Ascending aorta (tissue), 2 donors: ENCODE results near the gene TMEM59L. TPM values are rescaled to one million over a fixed set of nuclear protein-coding genes. Genes with fewer than 3 reads are reported as not detected.

ENCODE experiments used
- DNase-seq, 2 donors: peaks; one replicate each; pipeline ENCODE4 v3.0.0-alpha.2; 2019; ENCODE audit warnings: low spot score in 2 of 2
- H3K27ac ChIP-seq, 2 donors: fragments of 200-600 bp; sonication (generic); one replicate each; pipeline ENCODE4 v1.5.1; 2016 to 2017; ENCODE audit warnings: mild to moderate bottlenecking in 1 of 2
- H3K27me3 ChIP-seq: fragments of 200-600 bp; sonication (generic); one replicate; pipeline ENCODE4 v1.5.1; 2017
- H3K36me3 ChIP-seq, 2 donors: fragments of 200-600 bp; sonication (generic); one replicate each; pipeline ENCODE4 v1.5.1; 2016
- H3K4me1 ChIP-seq, 2 donors: fragments of 200-600 bp; sonication (generic); one replicate each; pipeline ENCODE4 v1.5.1; 2016 to 2017; ENCODE audit warnings: mild to moderate bottlenecking in 1 of 2
- H3K4me3 ChIP-seq, 2 donors: fragments of 200-600 bp; sonication (generic); one replicate each; pipeline ENCODE4 v1.5.1; 2016 to 2017; ENCODE audit warnings: mild to moderate bottlenecking in 1 of 2
- H3K9me3 ChIP-seq, 2 donors: fragments of 200-600 bp; sonication (generic); one replicate each; pipeline ENCODE4 v1.5.1; 2016
- CTCF ChIP-seq, 3 experiments: fragments of 200-600 bp in 2 of 3; fragments of 450-650 bp in 1 of 3; sonication (generic) in 2 of 3; IDR thresholded peaks; one replicate each; pipeline ENCODE4 v1.5.1; 2016 to 2019; ENCODE audit warnings: antibody characterized with exemption in 3 of 3, mild to moderate bottlenecking in 1 of 3, moderate library complexity in 1 of 3
- intact Hi-C: fragments of 100-400 bp; cut with DNase I; formaldehyde crosslinking; loops from one replicate; pipeline ENCODE4 v1.15.1; 2023
- total RNA-seq: library from RNA; depleted of rRNA; stranded (reverse); fragments of >200 nt; gene quantifications from one replicate; pipeline ENCODE4 v1.1.0, GENCODE V29; 2016

Gene TMEM59L
- total RNA-seq, 1 donor from 2014 or later: not detected

DNA sequence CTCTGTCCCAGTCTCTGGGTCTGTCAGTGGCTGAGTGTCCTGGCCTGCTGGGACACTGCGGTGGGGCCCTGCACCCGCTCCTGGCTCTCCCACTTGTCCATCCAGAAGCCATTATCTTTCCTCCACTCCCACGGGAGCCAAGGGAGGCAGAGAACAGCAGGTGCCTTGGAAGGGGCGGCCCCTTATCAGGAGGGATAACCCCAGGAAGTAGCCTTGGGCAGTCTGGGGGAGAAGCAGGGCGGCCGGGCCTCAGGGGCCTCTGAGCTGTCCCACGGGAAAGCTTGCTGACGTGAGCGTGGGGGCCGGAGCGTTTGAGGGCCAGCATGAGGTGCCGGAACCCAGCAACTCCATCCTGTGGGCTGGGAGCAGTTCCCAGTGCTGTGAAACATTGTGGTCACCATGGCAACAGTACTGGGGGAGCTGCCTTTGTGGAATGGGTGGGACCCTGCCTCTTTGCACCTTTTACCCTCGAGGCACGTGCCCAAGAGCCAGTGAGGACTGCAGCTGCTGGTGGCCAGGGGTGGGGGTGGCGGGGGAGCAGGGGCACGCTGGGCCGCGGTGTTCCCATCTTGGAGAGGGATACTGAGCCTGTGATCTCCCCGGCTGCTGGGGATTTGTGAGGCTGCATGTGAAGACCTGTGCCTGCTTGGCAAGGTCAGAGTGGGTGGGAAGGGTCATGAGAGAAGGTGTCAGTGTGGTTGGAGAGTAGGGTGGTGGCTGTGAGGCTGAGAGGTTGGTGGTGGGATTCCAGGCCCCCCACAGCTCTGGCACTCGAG is 45.1 kb downstream of the TMEM59L start:
- peaks cover 19 to 48% of the 10 kb centered on the region in 2 donors for H3K4me1 ChIP-seq
- no peaks in the 10 kb centered on the region for H3K27me3 ChIP-seq
- no peaks in the 10 kb centered on the region for H3K36me3 ChIP-seq
- no peak overlapping the region for H3K4me3 ChIP-seq
- intact Hi-C loops: no loop called here
- TF ChIP-seq CTCF (IDR thresholded peaks at IDR 0.05): no peak
- no peaks in the 10 kb centered on the region for H3K9me3 ChIP-seq
- H3K27ac ChIP-seq: peak overlapping the region; percentile 94 to 95
- peak in 1 of 2 donors; percentile 90 for DNase-seq

GRCh38 chr19:18658366-18658855 is 45.7 kb downstream of the TMEM59L start:
- no peak for DNase-seq
- no peaks in the 10 kb centered on the region for H3K36me3 ChIP-seq
- peaks cover 23 to 54% of the 10 kb centered on the region in 2 donors for H3K4me1 ChIP-seq
- H3K27me3 ChIP-seq: no peaks in the 10 kb centered on the region
- no peak for TF ChIP-seq CTCF (IDR thresholded peaks at IDR 0.05)
- no peaks in the 10 kb centered on the region for H3K9me3 ChIP-seq
- peak overlapping the region; percentile 94 to 95 for H3K27ac ChIP-seq
- no peak overlapping the region for H3K4me3 ChIP-seq
- intact Hi-C loops: no loop called here

DNA sequence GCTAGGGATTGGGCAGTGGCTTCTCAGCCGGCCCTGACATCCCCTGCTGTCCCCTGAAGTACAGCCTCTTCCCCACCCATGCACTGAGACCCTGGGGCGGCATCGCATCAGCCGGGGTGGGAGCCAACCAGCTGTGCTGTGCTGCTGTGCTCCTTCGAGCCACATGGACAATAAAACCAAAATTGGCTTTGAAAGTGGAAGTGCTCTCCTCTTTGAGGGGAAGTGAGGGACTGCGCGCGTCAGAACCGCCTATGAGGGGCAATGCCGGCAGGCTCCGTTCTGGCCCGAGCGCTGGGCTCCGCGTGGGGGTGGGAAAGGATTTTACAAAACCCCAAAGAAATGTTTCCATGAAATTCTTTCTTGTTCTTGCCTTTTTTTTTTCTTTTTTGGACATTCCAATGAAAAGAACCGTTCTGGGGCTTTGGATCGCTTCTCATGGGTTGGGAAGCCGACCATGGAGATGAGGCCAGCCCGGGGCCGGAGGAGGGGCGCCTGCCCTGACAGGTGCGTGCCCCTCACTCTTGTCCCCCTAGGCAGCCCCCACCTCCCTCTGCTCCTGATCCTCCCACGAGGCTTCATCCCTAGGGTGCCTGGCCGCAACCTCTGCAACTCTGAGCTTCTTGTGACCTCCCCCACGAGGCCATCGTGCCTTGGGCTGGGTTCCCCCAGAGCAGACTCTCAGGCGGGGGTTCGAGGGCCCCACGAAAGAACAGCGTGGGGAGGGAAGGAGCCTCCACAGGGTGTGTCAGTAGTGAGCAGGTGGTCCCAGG is 46.8 kb downstream of the TMEM59L start:
- Histone ChIP-seq H3K4me1 (peaks cover 26 to 62% of the 10 kb centered on the region in 2 donors), H3K27ac (peak overlapping the region; percentile 94 to 95), H3K27me3 (no peaks in the 10 kb centered on the region), H3K4me3 (peak overlapping the region in 1 of 2 donors; percentile 44), H3K9me3 (no peaks in the 10 kb centered on the region), H3K36me3 (peaks cover 0 to 2% of the 10 kb centered on the region in 2 donors)
- peak in 1 of 2 donors; percentile 83 for DNase-seq
- TF ChIP-seq CTCF (IDR thresholded peaks at IDR 0.05): no peak
- intact Hi-C loops: loop anchor here (1.0 to 10.0 kb wide), 4 partner anchors 9 to 205 kb away; no protein-coding TSS in a partner anchor

DNA sequence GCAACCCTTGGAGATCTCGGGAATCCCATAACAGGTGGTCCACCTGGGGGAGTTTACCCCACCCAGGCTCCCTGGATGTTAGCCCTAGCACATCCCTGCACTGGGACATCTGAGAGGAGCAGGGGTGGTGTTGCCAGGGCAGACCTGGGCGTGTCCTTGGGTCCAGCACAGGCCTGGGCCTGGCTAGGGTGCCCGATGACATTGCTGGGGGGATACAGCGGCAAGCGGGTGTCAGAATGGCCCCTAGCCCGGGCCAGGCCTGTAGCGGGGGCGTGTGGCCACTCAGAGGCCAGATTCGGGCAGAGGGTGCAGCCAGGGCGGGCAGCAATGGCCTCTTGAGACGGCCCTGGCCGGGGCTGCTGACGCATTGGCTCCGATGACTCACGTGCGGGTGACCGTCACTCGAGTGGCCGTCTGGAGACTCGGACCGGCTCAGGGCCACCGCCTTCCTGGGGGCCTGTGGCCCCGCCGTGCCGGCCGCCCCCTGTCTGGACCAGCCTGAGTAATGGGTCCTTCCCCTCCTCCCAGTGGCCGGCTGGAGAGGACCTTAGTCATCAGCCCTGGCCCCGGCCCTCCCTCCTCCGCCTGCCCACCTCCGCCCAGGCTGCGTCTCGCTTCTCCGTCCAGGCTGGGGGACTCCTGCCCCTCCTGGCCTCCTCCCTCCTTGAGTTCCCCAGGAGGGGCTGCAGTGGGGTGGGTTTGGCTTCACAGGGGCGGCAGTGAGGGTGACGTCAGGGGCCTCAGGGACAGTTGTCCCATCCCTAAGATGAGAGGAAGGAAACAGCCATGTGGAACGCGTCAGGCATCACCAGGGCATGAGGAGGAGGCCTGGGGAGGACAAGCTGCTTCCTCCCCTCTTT is 47.6 kb downstream of the TMEM59L start:
- H3K27me3 ChIP-seq: no peaks in the 10 kb centered on the region
- H3K4me3 ChIP-seq: peak overlapping the region in 1 of 2 donors; percentile 44
- H3K4me1 ChIP-seq: peaks cover 26 to 62% of the 10 kb centered on the region in 2 donors
- no peaks in the 10 kb centered on the region for H3K9me3 ChIP-seq
- intact Hi-C loops: loop anchor here (1.0 to 10.0 kb wide), 4 partner anchors 9 to 205 kb away; no protein-coding TSS in a partner anchor
- no peak for TF ChIP-seq CTCF (IDR thresholded peaks at IDR 0.05)
- H3K36me3 ChIP-seq: peaks cover 0 to 4% of the 10 kb centered on the region in 2 donors
- peak overlapping the region; percentile 94 to 95 for H3K27ac ChIP-seq
- DNase-seq: peak; percentile 80 to 96
